CD14-positive monocyte (primary cell): Measurements from ENCODE around the gene C1orf74. TPM values are rescaled to one million over a fixed set of nuclear protein-coding genes. Genes with fewer than 3 reads are reported as not detected.

ENCODE experiments used
- DNase-seq, 3 donors: peaks; one replicate each; pipeline ENCODE4 v3.0.0-alpha.2; 2011 to 2022
- H2AFZ ChIP-seq: 2 replicates; pipeline ENCODE4 v1.6.0; 2012; ENCODE audit warnings: mild to moderate bottlenecking, low read depth, low read length, inconsistent platforms; ENCODE audit not compliant: insufficient read depth, poor library complexity, severe bottlenecking
- H3K27ac ChIP-seq, 2 donors: 1 replicate in 1 of 2; 2 replicates in 1 of 2; pipeline ENCODE4 v1.5.1; 2012 to 2013; ENCODE audit warnings: low read length in 2 of 2, control low read depth in 1 of 2, inconsistent platforms in 1 of 2, low read depth in 1 of 2, mild to moderate bottlenecking in 1 of 2
- H3K27me3 ChIP-seq, 2 donors: one replicate each; pipeline versions ENCODE4 v1.6.0 to v1.6.1; 2011 to 2013; ENCODE audit warnings: low read length in 2 of 2; ENCODE audit not compliant: control insufficient read depth in 2 of 2, insufficient read depth in 2 of 2
- H3K36me3 ChIP-seq, 2 donors: replicated peaks in 1 of 2; 1 replicate in 1 of 2; 2 replicates in 1 of 2; pipeline versions ENCODE4 v1.5.1 to v1.6.1; 2012 to 2013; ENCODE audit warnings: low read length in 2 of 2, control low read depth in 1 of 2, inconsistent platforms in 1 of 2, mild to moderate bottlenecking in 1 of 2; ENCODE audit not compliant: insufficient read depth in 2 of 2, control insufficient read depth in 1 of 2
- H3K4me1 ChIP-seq, 2 donors: 1 replicate in 1 of 2; 2 replicates in 1 of 2; pipeline versions ENCODE4 v1.5.1 to v1.6.1; 2012 to 2013; ENCODE audit warnings: low read length in 2 of 2, control low read depth in 1 of 2, inconsistent platforms in 1 of 2, mild to moderate bottlenecking in 1 of 2, moderate library complexity in 1 of 2; ENCODE audit not compliant: insufficient read depth in 2 of 2, control insufficient read depth in 1 of 2
- H3K4me2 ChIP-seq: replicated peaks from 2 replicates; pipeline ENCODE3; 2012; ENCODE audit warnings: low read length, moderate library complexity, mild to moderate bottlenecking; ENCODE audit not compliant: poor library complexity, severe bottlenecking; ENCODE audit errors: extremely low read depth
- H3K4me3 ChIP-seq, 3 experiments: fragments of 200-600 bp in 1 of 3; sonication (generic) in 1 of 3; replicated peaks in 1 of 3; 1 replicate in 2 of 3; 2 replicates in 1 of 3; pipeline ENCODE4 v1.5.1; 2011 to 2013; ENCODE audit warnings: low read length in 3 of 3, mild to moderate bottlenecking in 3 of 3, control low read depth in 2 of 3, low read depth in 2 of 3, inconsistent platforms in 1 of 3, moderate library complexity in 1 of 3
- H3K79me2 ChIP-seq: 2 replicates; pipeline ENCODE4 v1.6.0; 2012; ENCODE audit warnings: mild to moderate bottlenecking, control low read depth, inconsistent platforms, low read length, moderate library complexity; ENCODE audit not compliant: insufficient read depth
- H3K9ac ChIP-seq: 2 replicates; pipeline ENCODE4 v1.6.0; 2017; ENCODE audit warnings: low read length, mild to moderate bottlenecking; ENCODE audit not compliant: insufficient read depth, poor library complexity, severe bottlenecking
- H3K9me3 ChIP-seq, 2 donors: replicated peaks in 1 of 2; 1 replicate in 1 of 2; 2 replicates in 1 of 2; pipeline versions ENCODE4 v1.5.1 to v1.6.1; 2012 to 2013; ENCODE audit warnings: low read length in 2 of 2, control low read depth in 1 of 2; ENCODE audit not compliant: control insufficient read depth in 1 of 2, insufficient read depth in 1 of 2
- H4K20me1 ChIP-seq: 2 replicates; pipeline ENCODE4 v1.6.0; 2012; ENCODE audit warnings: mild to moderate bottlenecking, low read length, control low read depth, moderate library complexity; ENCODE audit not compliant: insufficient read depth
- H3K27ac Mint-ChIP-seq, 7 donors: one replicate each; pipeline ENCODE4 v1.8.0; 2020; ENCODE audit warnings: mild to moderate bottlenecking in 7 of 7, mixed read lengths in 7 of 7, moderate library complexity in 6 of 7, inconsistent platforms in 2 of 7
- H3K27me3 Mint-ChIP-seq, 3 donors: one replicate each; pipeline ENCODE4 v1.8.0; 2021 to 2022; ENCODE audit warnings: low read depth in 3 of 3, mild to moderate bottlenecking in 3 of 3, mixed read lengths in 3 of 3, moderate library complexity in 3 of 3, inconsistent platforms in 1 of 3
- H3K36me3 Mint-ChIP-seq, 2 donors: one replicate each; pipeline ENCODE4 v1.8.0; 2020; ENCODE audit warnings: mixed read lengths in 2 of 2, inconsistent platforms in 1 of 2, mild to moderate bottlenecking in 1 of 2
- H3K4me1 Mint-ChIP-seq: one replicate; pipeline ENCODE4 v1.8.0; 2020; ENCODE audit warnings: mild to moderate bottlenecking, mixed read lengths
- H3K4me3 Mint-ChIP-seq, 2 donors: one replicate each; pipeline ENCODE4 v1.8.0; 2020; ENCODE audit warnings: mild to moderate bottlenecking in 2 of 2, mixed read lengths in 2 of 2, moderate library complexity in 1 of 2
- H3K9me3 Mint-ChIP-seq, 7 donors: one replicate each; pipeline ENCODE4 v1.8.0; 2020 to 2022; ENCODE audit warnings: mixed read lengths in 7 of 7, mild to moderate bottlenecking in 6 of 7, moderate library complexity in 6 of 7, inconsistent platforms in 2 of 7
- CTCF ChIP-seq: fragments of 200-600 bp; IDR thresholded peaks from one replicate; pipeline ENCODE4 v1.8.0; 2022; ENCODE audit warnings: antibody characterized with exemption, mild to moderate bottlenecking
- whole genome bisulfite sequencing: methylation state at CpG from one replicate; pipeline ENCODE4 v1.1.5; 2013; ENCODE audit warnings: missing lambda C conversion rate; ENCODE audit not compliant: insufficient coverage; 5-methylcytosine and 5-hydroxymethylcytosine counted together
- intact Hi-C, 2 donors: fragments of 100-400 bp; cut with micrococcal nuclease; formaldehyde crosslinking; loops; one replicate each; pipeline versions ENCODE4 v1.15.0 to v1.15.1; 2023
- polyA plus RNA-seq, 3 donors: library from polyadenylated mRNA; depleted of rRNA in 1 of 3; unstranded in 2 of 3; stranded (reverse) in 1 of 3; fragments of 300-500 nt in 2 of 3; fragments of >200 nt in 1 of 3; fragmentation: Illumina TruSeq in 2 of 3; gene quantifications; 1 replicate in 2 of 3; 2 replicates in 1 of 3; pipeline ENCODE4 v1.2.3, GENCODE V29; 2012 to 2021

The C1orf74 gene
- polyA plus RNA-seq, 3 donors: 0.07 to 0.47 (median 0.19) TPM

GRCh38 chr1:209761011-209761635 lies 23.2 kb downstream of the C1orf74 start:
- H3K36me3 ChIP-seq: peaks cover 68 to 79% of the 10 kb centered on the region in 2 donors
- peaks cover 96% of the 10 kb centered on the region for H3K79me2 ChIP-seq
- intact Hi-C loops: no loop called here

GRCh38 chr1:209759829-209760359 lies 24.5 kb downstream of the C1orf74 start:
- no peak for DNase-seq
- Mint-ChIP-seq H3K4me1 (peaks cover 83% of the 10 kb centered on the region), H3K4me3 (no peak overlapping the region), H3K27ac (peak overlapping the region; percentile 65 to 98 (median 81)), H3K27me3 (peaks cover 0 to 2% (median 0%) of the 10 kb centered on the region in 3 donors), H3K36me3 (peaks cover 66 to 70% of the 10 kb centered on the region in 2 donors), H3K9me3 (no peaks in the 10 kb centered on the region)
- peak overlapping the region in 1 of 3 experiments; percentile 23 for H3K4me3 ChIP-seq
- peaks cover 63 to 67% of the 10 kb centered on the region in 2 donors for H3K36me3 ChIP-seq
- intact Hi-C loops: no loop called here
- H4K20me1 ChIP-seq: peaks cover 46% of the 10 kb centered on the region
- H3K27ac ChIP-seq: peak overlapping the region; percentile 21 to 91
- WGBS: 100% methylated on average over 11 of the region's 12 CpGs
- H2AFZ ChIP-seq: no peak overlapping the region
- H3K4me2 ChIP-seq: peak overlapping the region; percentile 96
- no peak overlapping the region for H3K9ac ChIP-seq
- H3K4me1 ChIP-seq: peaks cover 78 to 97% of the 10 kb centered on the region in 2 donors
- H3K27me3 ChIP-seq: no peaks in the 10 kb centered on the region
- no peak for TF ChIP-seq CTCF
- no peaks in the 10 kb centered on the region for H3K9me3 ChIP-seq
- peaks cover 88% of the 10 kb centered on the region for H3K79me2 ChIP-seq

More at GRCh38 chr1:209761011-209761635, 23.2 kb downstream of the C1orf74 start:
- Histone ChIP-seq H4K20me1 (peaks cover 46% of the 10 kb centered on the region), H3K4me1 (peaks cover 77 to 97% of the 10 kb centered on the region in 2 donors), H3K27me3 (no peaks in the 10 kb centered on the region), H3K4me3 (peak overlapping the region in 1 of 3 experiments; percentile 23), H3K9ac (no peak overlapping the region), H3K9me3 (no peaks in the 10 kb centered on the region), H2AFZ (no peak overlapping the region), H3K4me2 (peak overlapping the region; percentile 4), H3K27ac (peak overlapping the region in 1 of 2 donors; percentile 75)
- Mint-ChIP-seq H3K27me3 (peaks cover 0 to 2% (median 0%) of the 10 kb centered on the region in 3 donors), H3K4me3 (peak overlapping the region in 1 of 2 donors; percentile 49), H3K36me3 (peaks cover 72 to 81% of the 10 kb centered on the region in 2 donors), H3K27ac (peak overlapping the region; percentile 57 to 91 (median 80)), H3K9me3 (peaks cover 0 to under 1% (median 0%) of the 10 kb centered on the region in 7 donors), H3K4me1 (peaks cover 80% of the 10 kb centered on the region)
- no peak for TF ChIP-seq CTCF
- DNase-seq: peak in 1 of 3 donors; percentile 34
